Mucosa of stomach (tissue), 1 donor: Measurements from ENCODE around the gene NEURL2.
"Not testable (repeated sequence)": the region's sequence is repeated elsewhere in the genome, so short reads cannot be mapped to it uniquely, and the experiment has no call there.

Source experiments
- H3K27me3 ChIP-seq: one replicate; pipeline ENCODE4 v1.7.0; 2013; ENCODE audit warnings: mild to moderate bottlenecking, low read length; ENCODE audit not compliant: control insufficient read depth, insufficient read depth
- H3K36me3 ChIP-seq: one replicate; pipeline ENCODE4 v1.7.0; 2013; ENCODE audit warnings: low read length; ENCODE audit not compliant: control insufficient read depth, insufficient read depth
- H3K4me1 ChIP-seq: one replicate; pipeline ENCODE4 v1.7.0; 2013; ENCODE audit warnings: mild to moderate bottlenecking, low read length; ENCODE audit not compliant: control insufficient read depth, insufficient read depth
- H3K4me3 ChIP-seq: one replicate; pipeline ENCODE4 v1.7.0; 2013; ENCODE audit warnings: low read length
- H3K9ac ChIP-seq: one replicate; pipeline ENCODE4 v1.7.0; 2013; ENCODE audit warnings: mild to moderate bottlenecking, low read length, moderate library complexity
- H3K9me3 ChIP-seq: one replicate; pipeline ENCODE4 v1.7.0; 2013; ENCODE audit warnings: mild to moderate bottlenecking, low read length, moderate library complexity; ENCODE audit not compliant: control insufficient read depth
- donor health status: Pancreatic carcinoma.

The NEURL2 gene

GRCh38 chr20:45890077-45890984 lies 677 bp downstream of the NEURL2 start:
- peak overlapping the region; percentile 68 for H3K4me3 ChIP-seq
- H3K9me3 ChIP-seq = no peaks in the 10 kb centered on the region
- H3K4me1 ChIP-seq = peaks cover 12% of the 10 kb centered on the region
- peaks cover 8% of the 10 kb centered on the region for H3K36me3 ChIP-seq
- peak overlapping the region; percentile 70 for H3K9ac ChIP-seq
- no peaks in the 10 kb centered on the region for H3K27me3 ChIP-seq

- no peaks in the 10 kb centered on the region for H3K36me3 ChIP-seq
These were observed 2.3 kb downstream of the NEURL2 start for GRCh38 chr20:45888681-45889080.

GRCh38 chr20:45887346-45887715 lies 3.7 kb downstream of the NEURL2 start, which contains the start of gene SPATA25:
Gene SPATA25 (minus strand): TSS chr20:45887622. CDS start chr20:45887590, 32 bp downstream.
- H3K36me3 ChIP-seq = peaks cover 7% of the 10 kb centered on the region
- H3K9me3 ChIP-seq = no peaks in the 10 kb centered on the region
- peaks cover 8% of the 10 kb centered on the region for H3K4me1 ChIP-seq
- no peak within 1 kb of the TSS for H3K9ac ChIP-seq
- no peaks in the 10 kb centered on the region for H3K27me3 ChIP-seq
- H3K4me3 ChIP-seq = no peak within 1 kb of the TSS

More at GRCh38 chr20:45888681-45889080, 2.3 kb downstream of the NEURL2 start:
- Histone ChIP-seq H3K4me3 (no peak overlapping the region), H3K9ac (no peak overlapping the region), H3K4me1 (peaks cover 12% of the 10 kb centered on the region), H3K9me3 (no peaks in the 10 kb centered on the region), H3K27me3 (no peaks in the 10 kb centered on the region)

- Histone ChIP-seq H3K9ac (no peak overlapping the region), H3K4me3 (no peak overlapping the region), H3K4me1 (peaks cover 2% of the 10 kb centered on the region), H3K9me3 (no peaks in the 10 kb centered on the region), H3K36me3 (peaks cover 7% of the 10 kb centered on the region), H3K27me3 (no peaks in the 10 kb centered on the region)
These were observed 4.2 kb downstream of the NEURL2 start for GRCh38 chr20:45886590-45887345.

GRCh38 chr20:45883100-45883469 lies 7.9 kb downstream of the NEURL2 start:
- peaks cover 9% of the 10 kb centered on the region for H3K36me3 ChIP-seq
- no peak overlapping the region for H3K9ac ChIP-seq
- H3K27me3 ChIP-seq = no peaks in the 10 kb centered on the region
- H3K4me3 ChIP-seq = no peak overlapping the region
- H3K4me1 ChIP-seq = no peaks in the 10 kb centered on the region
- H3K9me3 ChIP-seq = no peaks in the 10 kb centered on the region

- no peaks in the 10 kb centered on the region for H3K4me1 ChIP-seq
- H3K36me3 ChIP-seq = peaks cover 12% of the 10 kb centered on the region
- no peaks in the 10 kb centered on the region for H3K27me3 ChIP-seq
- no peaks in the 10 kb centered on the region for H3K9me3 ChIP-seq
- no peak overlapping the region for H3K9ac ChIP-seq
- H3K4me3 ChIP-seq = no peak overlapping the region
These were observed 8.4 kb downstream of the NEURL2 start for GRCh38 chr20:45882469-45883099.

- Histone ChIP-seq H3K9ac (peak within 1 kb of the TSS; percentile 92), H3K27me3 (no peaks in the 10 kb centered on the region), H3K36me3 (peaks cover 16% of the 10 kb centered on the region), H3K4me1 (no peaks in the 10 kb centered on the region), H3K4me3 (peak within 1 kb of the TSS; percentile 89), H3K9me3 (no peaks in the 10 kb centered on the region)
These were observed 9.8 kb downstream of the NEURL2 start, which contains the start of gene ZSWIM1 for GRCh38 chr20:45880988-45881788. Gene ZSWIM1 (plus strand): TSS chr20:45881227. CDS start chr20:45882593, 1,366 bp downstream.

- H3K9ac ChIP-seq = no peak overlapping the region
- H3K4me3 ChIP-seq = no peak overlapping the region
- no peaks in the 10 kb centered on the region for H3K9me3 ChIP-seq
- H3K27me3 ChIP-seq = no peaks in the 10 kb centered on the region
- H3K4me1 ChIP-seq = no peaks in the 10 kb centered on the region
- H3K36me3 ChIP-seq = peaks cover 13% of the 10 kb centered on the region
These were observed 12.8 kb downstream of the NEURL2 start for GRCh38 chr20:45878076-45878761.

- Histone ChIP-seq H3K9ac (no peak overlapping the region), H3K9me3 (no peaks in the 10 kb centered on the region), H3K27me3 (no peaks in the 10 kb centered on the region), H3K36me3 (peaks cover 9% of the 10 kb centered on the region), H3K4me3 (no peak overlapping the region), H3K4me1 (no peaks in the 10 kb centered on the region)
These were observed 16.4 kb downstream of the NEURL2 start for GRCh38 chr20:45874576-45874975.

- not testable (repeated sequence) for H3K27me3 ChIP-seq, H3K4me3 ChIP-seq, H3K9me3 ChIP-seq, H3K4me1 ChIP-seq, H3K9ac ChIP-seq, H3K36me3 ChIP-seq
These were observed 16.9 kb downstream of the NEURL2 start for GRCh38 chr20:45874104-45874481.
